Brain microvascular endothelial cell (primary cell): Measurements from ENCODE around the gene CHRND.
"Not testable (repeated sequence)": the region's sequence is repeated elsewhere in the genome, so short reads cannot be mapped to it uniquely, and the experiment has no call there.

Source experiments
- DNase-seq: peaks from one replicate; pipeline ENCODE4 v3.0.0-alpha.2; 2020
- H3K27ac ChIP-seq: fragments of 250-450 bp; sonication (Bioruptor Pico); 2 replicates; pipeline ENCODE4 v1.5.1; 2020; ENCODE audit warnings: mild to moderate bottlenecking, moderate library complexity
- H3K27me3 ChIP-seq: fragments of 250-450 bp; sonication (Bioruptor Pico); replicated peaks from 2 replicates; pipeline ENCODE4 v1.5.1; 2020; ENCODE audit warnings: mild to moderate bottlenecking
- H3K36me3 ChIP-seq: fragments of 250-450 bp; sonication (Bioruptor Pico); replicated peaks from 2 replicates; pipeline ENCODE4 v1.5.1; 2020; ENCODE audit warnings: mild to moderate bottlenecking
- H3K4me3 ChIP-seq: 2 replicates; pipeline ENCODE4 v1.5.1; 2011; ENCODE audit warnings: low read depth, mild to moderate bottlenecking, control low read depth, low read length, moderate library complexity
- CTCF ChIP-seq: IDR thresholded peaks from 2 replicates; pipeline ENCODE4 v1.5.1; 2011; ENCODE audit warnings: low read depth, mild to moderate bottlenecking, moderate library complexity, low read length, control low read depth, inconsistent platforms; ENCODE audit errors: missing control alignments
- in situ Hi-C: cut with HindIII; loops from 2 replicates; pipeline ENCODE4 v1.10.0; 2017; ENCODE audit warnings: low sequenced_read_pairs, low pct_ligation_motif_present

CHRND gene

GRCh38 chr2:232530626-232531260 lies 4.8 kb downstream of the CHRND start:
- Histone ChIP-seq H3K4me3 (no peak overlapping the region), H3K27me3 (peaks cover 5% of the 10 kb centered on the region), H3K27ac (no peak overlapping the region), H3K36me3 (no peaks in the 10 kb centered on the region)
- no peak for TF ChIP-seq CTCF
- in situ Hi-C loops, result no loop called here
- DNase-seq, result no peak

- in situ Hi-C loops, result no loop called here
- Histone ChIP-seq H3K27ac (no peak overlapping the region), H3K36me3 (no peaks in the 10 kb centered on the region), H3K4me3 (no peak overlapping the region), H3K27me3 (peaks cover 2% of the 10 kb centered on the region)
- no peak for TF ChIP-seq CTCF
- DNase-seq, result no peak
Measured at GRCh38 chr2:232532419-232532818, 6.5 kb downstream of the CHRND start.

DNA sequence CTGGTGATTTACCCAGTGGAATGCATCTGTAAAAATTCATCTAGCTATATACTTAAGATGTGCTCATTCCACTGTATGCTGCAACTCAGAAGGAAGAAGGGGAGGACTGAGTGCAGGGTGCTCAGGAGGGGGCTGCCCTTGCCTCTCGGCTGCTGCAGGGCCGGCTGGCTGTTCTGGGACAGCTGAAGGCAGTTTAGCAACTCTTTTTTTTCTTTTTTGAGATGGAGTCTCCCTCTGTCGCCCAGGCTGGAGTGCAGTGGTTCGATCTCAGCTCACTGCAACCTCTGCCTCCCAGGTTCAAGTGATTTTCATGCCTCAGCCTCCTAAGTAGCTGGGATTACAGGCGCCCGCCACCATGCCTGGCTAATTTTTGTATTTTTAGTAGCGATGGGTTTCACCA lies 6.9 kb downstream of the CHRND start:
- H3K36me3 ChIP-seq, DNase-seq, H3K4me3 ChIP-seq, H3K27ac ChIP-seq, in situ Hi-C loops, H3K27me3 ChIP-seq: not testable (repeated sequence)

- no peak for TF ChIP-seq CTCF
- peak; percentile 27 for DNase-seq
- no peaks in the 10 kb centered on the region for H3K27me3 ChIP-seq
Measured at GRCh38 chr2:232533944-232534710, 8.2 kb downstream of the CHRND start.

DNA sequence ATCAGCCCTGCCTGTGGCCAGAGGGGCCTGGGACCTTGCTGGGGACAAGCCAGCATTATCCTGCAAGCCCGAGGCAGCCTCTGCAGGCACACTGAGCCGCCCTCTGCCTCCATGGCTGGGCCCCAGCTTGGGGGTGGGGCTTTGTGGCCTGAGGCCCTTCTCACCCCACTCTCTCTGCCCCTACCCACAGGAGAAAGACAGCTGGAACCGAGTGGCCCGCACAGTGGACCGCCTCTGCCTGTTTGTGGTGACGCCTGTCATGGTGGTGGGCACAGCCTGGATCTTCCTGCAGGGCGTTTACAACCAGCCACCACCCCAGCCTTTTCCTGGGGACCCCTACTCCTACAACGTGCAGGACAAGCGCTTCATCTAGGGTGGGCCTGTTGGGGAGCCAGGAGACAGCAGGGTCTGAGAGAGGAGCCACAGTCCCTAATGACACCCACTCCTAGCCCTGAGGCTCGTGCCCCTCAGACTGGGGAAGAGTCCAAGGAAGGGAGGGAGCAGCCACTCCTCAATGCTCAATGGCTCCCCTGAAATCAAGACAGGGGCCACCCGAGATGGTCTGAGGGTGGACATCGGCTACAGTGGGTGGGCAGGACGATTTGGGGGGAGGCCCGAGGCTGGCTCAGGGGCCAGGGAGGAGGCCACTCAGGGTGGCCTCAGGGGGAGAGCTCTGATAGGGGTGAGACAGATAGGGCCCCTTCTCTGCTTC lies 9.1 kb downstream of the CHRND start:
- in situ Hi-C loops, result no loop called here

More at GRCh38 chr2:232533944-232534710, 8.2 kb downstream of the CHRND start:
- Histone ChIP-seq H3K36me3 (no peaks in the 10 kb centered on the region), H3K27ac (no peak overlapping the region), H3K4me3 (no peak overlapping the region)
- in situ Hi-C loops, result no loop called here

More for the DNA sequence above, 9.1 kb downstream of the CHRND start:
- no peak overlapping the region for H3K27ac ChIP-seq
- H3K36me3 ChIP-seq, result no peaks in the 10 kb centered on the region
- H3K27me3 ChIP-seq, result no peaks in the 10 kb centered on the region
- no peak overlapping the region for H3K4me3 ChIP-seq
- no peak for TF ChIP-seq CTCF
- DNase-seq, result no peak
